HG03108 (cell line): ENCODE measurements around the gene APOBR.
"Not testable (repeated sequence)": the region's sequence is repeated elsewhere in the genome, so short reads cannot be mapped to it uniquely, and the experiment has no call there.

Source experiments
- ATAC-seq: cut with Tn5 transposase; IDR thresholded peaks from one replicate; pipeline ENCODE4 v1.9.1; 2021; ENCODE audit warnings: moderate library complexity; ENCODE audit not compliant: unreplicated experiment

APOBR gene

GRCh38 chr16:28526201-28527099, 32.0 kb downstream of the APOBR start:
- no peak for ATAC-seq

DNA sequence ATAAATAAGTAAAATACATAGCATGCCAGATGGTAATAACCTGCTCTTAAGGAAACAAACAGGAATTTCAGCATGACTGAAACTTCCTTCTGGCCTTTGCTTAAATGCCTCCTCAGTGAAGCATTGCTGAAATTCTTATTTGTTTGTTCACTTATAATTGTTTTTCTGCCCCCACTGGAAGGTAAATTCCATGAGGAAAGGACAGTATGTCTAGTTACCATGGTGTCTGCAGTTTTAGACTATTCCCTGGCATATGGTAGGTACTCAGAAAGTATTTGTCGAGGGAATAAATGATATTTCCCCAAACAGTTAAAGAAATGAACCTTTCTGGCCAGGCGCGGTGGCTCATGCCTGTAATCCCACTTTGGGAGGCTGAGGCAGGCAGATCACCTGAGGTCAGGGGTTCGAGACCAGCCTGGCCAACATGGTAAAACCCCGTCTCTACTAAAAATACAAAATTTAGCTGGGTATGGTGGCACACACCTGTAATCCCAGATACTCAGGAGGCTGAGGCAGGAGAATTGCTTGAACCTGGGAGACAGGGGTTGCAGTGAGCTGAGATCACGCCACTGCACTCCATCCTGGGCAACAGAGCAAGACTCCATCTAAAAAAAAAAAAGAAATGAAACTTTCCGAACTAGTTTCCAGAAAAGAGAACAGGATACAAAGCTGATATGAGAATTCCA, 32.8 kb downstream of the APOBR start:
- not testable (repeated sequence) for ATAC-seq

- ATAC-seq = no peak
These were observed 33.5 kb downstream of the APOBR start for GRCh38 chr16:28527985-28528384.

DNA sequence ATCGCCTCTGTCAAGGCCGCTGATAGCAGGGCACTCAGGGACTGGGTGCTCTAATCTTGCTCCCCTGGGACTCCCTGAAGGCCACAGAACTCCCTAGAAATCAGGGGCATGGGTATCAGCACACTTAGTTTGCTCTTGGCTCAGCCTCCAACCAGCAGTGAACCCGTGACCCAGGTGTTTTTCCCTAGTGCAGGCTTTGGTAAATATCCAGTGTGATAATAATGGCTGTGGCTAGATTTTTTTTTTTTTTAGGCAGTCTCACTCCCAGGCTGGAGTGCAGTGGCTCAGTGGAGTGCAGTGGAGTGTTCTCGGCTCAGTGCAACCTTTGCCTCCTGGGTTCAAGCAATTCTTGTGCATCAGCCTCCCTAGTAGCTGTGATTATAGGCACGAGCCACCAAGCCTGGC, 34.0 kb downstream of the APOBR start:
- no peak for ATAC-seq

GRCh38 chr16:28529124-28529523, 34.7 kb downstream of the APOBR start:
- no peak for ATAC-seq

DNA sequence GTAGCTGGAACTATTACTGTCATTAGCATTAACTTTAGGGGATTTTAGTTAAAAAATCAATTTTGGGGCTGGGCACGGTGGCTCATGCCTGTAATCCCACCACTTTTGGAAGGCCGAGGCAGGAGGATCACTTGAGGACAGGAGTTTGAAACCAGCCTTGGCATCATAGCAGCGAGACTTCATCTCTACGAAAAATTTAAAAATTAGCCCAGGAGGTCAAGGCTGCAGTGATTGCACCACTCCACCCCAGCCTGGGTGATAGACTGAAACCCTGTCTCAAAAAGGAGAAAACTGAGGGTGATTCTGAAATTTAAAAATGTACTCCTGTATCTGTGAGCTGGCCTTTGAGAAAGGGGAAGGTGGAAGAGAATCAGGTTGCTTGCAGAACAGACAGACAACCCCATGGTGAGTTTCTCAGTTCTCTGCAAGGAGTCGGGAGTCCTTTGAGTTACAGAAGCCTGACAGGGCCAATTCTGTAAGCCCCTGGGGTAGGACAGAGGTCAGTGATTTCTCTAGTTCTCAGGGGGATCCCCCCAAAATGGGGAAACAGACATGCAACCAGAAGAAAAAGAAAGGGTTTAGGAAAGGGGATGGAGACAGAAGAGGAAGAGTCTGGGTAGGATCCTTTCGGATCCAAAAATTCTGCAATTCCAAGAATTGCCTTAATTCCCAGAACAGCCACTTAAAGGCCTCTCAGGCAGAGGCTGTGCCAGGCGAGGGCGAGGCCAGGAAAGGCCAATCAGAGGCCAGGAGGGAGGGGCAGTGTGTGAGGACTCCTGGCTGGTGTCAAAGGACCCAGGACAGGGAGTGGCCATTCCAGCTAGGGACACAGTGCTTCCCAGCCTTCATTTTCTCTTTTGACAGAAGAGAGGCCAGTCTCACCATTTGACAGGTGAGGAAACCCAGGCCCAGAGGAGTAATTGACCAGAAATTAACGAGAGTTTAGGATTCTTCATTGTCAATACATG, 37.6 kb downstream of the APOBR start:
- no peak for ATAC-seq

- no peak for ATAC-seq
These were observed 38.7 kb downstream of the APOBR start for GRCh38 chr16:28532940-28533647.

- no peak for ATAC-seq
These were observed 40.3 kb downstream of the APOBR start for GRCh38 chr16:28534542-28535373.

GRCh38 chr16:28537076-28537475, 42.6 kb downstream of the APOBR start:
- ATAC-seq = no peak

GRCh38 chr16:28537964-28538732, 43.7 kb downstream of the APOBR start:
- ATAC-seq = no peak

- ATAC-seq = no peak
These were observed 44.5 kb downstream of the APOBR start, which contains the start of gene NUPR1 for GRCh38 chr16:28538733-28539596. NUPR1 (minus strand) TSS chr16:28538974; CDS start chr16:28538907, 67 bp downstream.

GRCh38 chr16:28540346-28540745, 45.9 kb downstream of the APOBR start:
- no peak for ATAC-seq

DNA sequence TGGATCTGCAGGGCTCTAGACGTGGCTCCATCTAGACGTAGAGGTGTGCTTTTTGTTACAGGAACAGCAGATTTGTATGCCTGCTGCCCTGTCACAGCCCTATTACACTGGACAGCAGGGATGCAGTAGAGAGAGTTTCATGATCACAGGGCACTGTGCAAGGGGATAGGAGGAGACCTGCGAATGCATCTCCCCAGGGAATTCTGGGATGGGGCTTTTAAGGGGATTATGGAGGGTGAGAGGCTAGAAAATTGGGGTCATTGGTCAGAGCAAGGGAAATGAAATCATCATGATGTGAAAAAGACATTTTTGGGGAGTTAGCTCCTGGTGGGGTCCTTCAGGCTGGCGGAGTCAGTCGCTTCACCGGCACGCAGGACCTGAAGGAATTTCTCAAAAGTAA, 48.2 kb downstream of the APOBR start:
- no peak for ATAC-seq

GRCh38 chr16:28543072-28543471, 48.6 kb downstream of the APOBR start:
- no peak for ATAC-seq

GRCh38 chr16:28544998-28545397, 50.6 kb downstream of the APOBR start:
- no peak for ATAC-seq

DNA sequence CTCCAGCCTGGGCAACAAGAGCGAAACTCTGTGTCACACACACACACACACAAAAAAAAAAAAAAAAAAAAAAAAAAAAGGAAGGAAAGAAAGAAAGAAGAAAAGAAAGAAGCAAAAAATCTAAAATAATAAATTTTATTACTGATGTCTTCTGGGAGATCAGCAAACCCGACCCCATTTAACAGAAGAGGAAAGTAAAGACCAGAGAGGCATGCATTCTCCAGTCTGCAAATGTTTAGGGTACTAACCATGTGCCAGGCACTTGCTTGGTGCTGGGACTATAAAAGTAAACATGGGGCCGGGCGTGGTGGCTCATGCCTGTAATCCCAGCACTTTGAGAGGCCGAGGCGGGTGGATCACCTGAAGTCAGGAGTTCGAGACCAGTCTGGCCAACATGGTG, 51.5 kb downstream of the APOBR start:
- not testable (repeated sequence) for ATAC-seq

GRCh38 chr16:28546626-28547025, 52.2 kb downstream of the APOBR start:
- no peak for ATAC-seq

- ATAC-seq = no peak
These were observed 53.9 kb downstream of the APOBR start for GRCh38 chr16:28548306-28548802.
